Lung microvascular endothelial cell (primary cell): Measurements from ENCODE around the gene FOXD4. TPM values are rescaled to one million over a fixed set of nuclear protein-coding genes. Genes with fewer than 3 reads are reported as not detected.
"Not testable (repeated sequence)": the region's sequence is repeated elsewhere in the genome, so short reads cannot be mapped to it uniquely, and the experiment has no call there.

Experiments used
- DNase-seq, 2 donors: peaks; one replicate each; pipeline versions ENCODE4 v3.0.0 to v3.0.0-alpha.2; 2010; ENCODE audit warnings: low read depth in 2 of 2
- total RNA-seq: library from RNA; depleted of rRNA; stranded (reverse); fragments of >200 nt; gene quantifications from 2 replicates; pipeline ENCODE4 v1.2.1, GENCODE V29; 2014

FOXD4 gene
- total RNA-seq, result under 0.01 and 0.20 TPM in 2 replicates

GRCh38 chr9:117995-118467, at the start of gene FOXD4:
Gene FOXD4, minus strand, starts transcription at chr9:118417. Its CDS starts 298 bp downstream, at chr9:118119.
- DNase-seq, result not testable (repeated sequence)

GRCh38 chr9:159871-160270, 41.7 kb upstream of the FOXD4 start:
- DNase-seq, result not testable (repeated sequence)

GRCh38 chr9:151173-151572, 33.0 kb upstream of the FOXD4 start:
- not testable (repeated sequence) for DNase-seq

- DNase-seq, result not testable (repeated sequence)
Measured at GRCh38 chr9:139880-140279, 21.7 kb upstream of the FOXD4 start.

- not testable (repeated sequence) for DNase-seq
Measured at GRCh38 chr9:117144-117994, 848 bp downstream of the FOXD4 start.

- not testable (repeated sequence) for DNase-seq
Measured at GRCh38 chr9:116239-117077, 1.8 kb downstream of the FOXD4 start.

GRCh38 chr9:115118-115451, 3.1 kb downstream of the FOXD4 start:
- not testable (repeated sequence) for DNase-seq

- DNase-seq, result peak; percentile 1 to 3
Measured at GRCh38 chr9:114267-115117, 3.7 kb downstream of the FOXD4 start.

GRCh38 chr9:113468-114266, 4.5 kb downstream of the FOXD4 start:
- peak; percentile 14 to 28 for DNase-seq

GRCh38 chr9:112589-113467, 5.4 kb downstream of the FOXD4 start:
- peak in 1 of 2 donors; percentile 0 for DNase-seq

GRCh38 chr9:110672-111071, 7.5 kb downstream of the FOXD4 start:
- DNase-seq, result not testable (repeated sequence)

- DNase-seq, result not testable (repeated sequence)
Measured at GRCh38 chr9:109540-109939, 8.7 kb downstream of the FOXD4 start.

- DNase-seq, result not testable (repeated sequence)
Measured at GRCh38 chr9:108742-109495, 9.3 kb downstream of the FOXD4 start.

GRCh38 chr9:105991-106390, 12.2 kb downstream of the FOXD4 start:
- not testable (repeated sequence) for DNase-seq

GRCh38 chr9:100430-100829, 17.8 kb downstream of the FOXD4 start:
- DNase-seq, result not testable (repeated sequence)

GRCh38 chr9:99867-100266, 18.4 kb downstream of the FOXD4 start:
- not testable (repeated sequence) for DNase-seq

- DNase-seq, result not testable (repeated sequence)
Measured at GRCh38 chr9:98775-99174, 19.4 kb downstream of the FOXD4 start.

- DNase-seq, result not testable (repeated sequence)
Measured at GRCh38 chr9:94992-95391, 23.2 kb downstream of the FOXD4 start.

- DNase-seq, result not testable (repeated sequence)
Measured at GRCh38 chr9:94323-94722, 23.9 kb downstream of the FOXD4 start.
